Suprapubic skin (tissue), 4 donors: Measurements from ENCODE around the gene TRABD2A. TPM values are rescaled to one million over a fixed set of nuclear protein-coding genes. Genes with fewer than 3 reads are reported as not detected.
A peak's percentile ranks its signal among the peaks of the same experiment; 100 is the strongest.
"Not testable (repeated sequence)": the region's sequence is repeated elsewhere in the genome, so short reads cannot be mapped to it uniquely, and the experiment has no call there.

Source experiments
- DNase-seq, 2 donors: peaks; one replicate each; pipeline ENCODE4 v3.0.0-alpha.2; 2019; ENCODE audit warnings: low spot score in 2 of 2
- H3K27ac ChIP-seq: fragments of 200-600 bp; sonication (generic); one replicate; pipeline ENCODE4 v1.5.1; 2019
- H3K27me3 ChIP-seq: fragments of 200-600 bp; sonication (generic); one replicate; pipeline ENCODE4 v1.5.1; 2019
- H3K36me3 ChIP-seq: fragments of 200-600 bp; sonication (generic); one replicate; pipeline ENCODE4 v1.5.1; 2019
- H3K4me1 ChIP-seq: fragments of 200-600 bp; sonication (generic); one replicate; pipeline ENCODE4 v1.5.1; 2019
- H3K4me3 ChIP-seq: fragments of 200-600 bp; sonication (generic); one replicate; pipeline ENCODE4 v1.5.1; 2019; ENCODE audit warnings: mild to moderate bottlenecking
- H3K9me3 ChIP-seq: fragments of 200-600 bp; sonication (generic); one replicate; pipeline ENCODE4 v1.5.1; 2019
- CTCF ChIP-seq, 2 donors: fragments of 200-600 bp in 1 of 2; fragments of 450-650 bp in 1 of 2; sonication (generic) in 1 of 2; IDR thresholded peaks; one replicate each; pipeline ENCODE4 v1.5.1; 2016 to 2019; ENCODE audit warnings: antibody characterized with exemption in 2 of 2, mild to moderate bottlenecking in 1 of 2, moderate library complexity in 1 of 2
- EP300 ChIP-seq: sonication (generic); formaldehyde crosslinking; IDR thresholded peaks from one replicate; pipeline ENCODE4 v1.6.1; 2017; ENCODE audit warnings: antibody characterized with exemption
- POLR2A ChIP-seq, 2 donors: fragments of 450-650 bp; IDR thresholded peaks; one replicate each; pipeline ENCODE4 v1.6.1; 2017; ENCODE audit warnings: antibody characterized with exemption in 2 of 2, mild to moderate bottlenecking in 2 of 2, moderate library complexity in 2 of 2
- POLR2AphosphoS5 ChIP-seq, 3 donors: sonication (generic); formaldehyde crosslinking; IDR thresholded peaks; one replicate each; pipeline ENCODE4 v1.6.1; 2017; ENCODE audit warnings: antibody characterized with exemption in 3 of 3
- WGBS: methylation state at CpG from one replicate; pipeline ENCODE4 v1.1.5; 2018; 5-methylcytosine and 5-hydroxymethylcytosine counted together
- total RNA-seq, 4 donors: library from RNA; depleted of rRNA; stranded (reverse); fragments of >200 nt; gene quantifications; one replicate each; pipeline ENCODE4 v1.1.0, GENCODE V29; 2016

TRABD2A gene
- total RNA-seq, 4 donors from 2014 or later, result 0.68 to 2.4 (median 1.7) TPM; not detected in 1

GRCh38 chr2:84924173-84925106, 43.6 kb upstream of the TRABD2A start:
- DNase-seq, result peak in 1 of 2 donors; percentile 65

GRCh38 chr2:84923009-84923408, 42.1 kb upstream of the TRABD2A start:
- Histone ChIP-seq H3K27ac (no peak overlapping the region), H3K4me3 (no peak overlapping the region), H3K9me3 (no peaks in the 10 kb centered on the region), H3K27me3 (no peaks in the 10 kb centered on the region), H3K4me1 (peaks cover 42% of the 10 kb centered on the region), H3K36me3 (no peaks in the 10 kb centered on the region)
- no peak for TF ChIP-seq POLR2A (IDR thresholded peaks at IDR 0.05)
- no peak for TF ChIP-seq EP300
- no peak for TF ChIP-seq CTCF (IDR thresholded peaks at IDR 0.05)
- TF ChIP-seq POLR2AphosphoS5 (IDR thresholded peaks at IDR 0.05), result no peak
- DNase-seq, result no peak

More at GRCh38 chr2:84924173-84925106, 43.6 kb upstream of the TRABD2A start:
- H3K27ac ChIP-seq, result peak overlapping the region; percentile 51
- no peaks in the 10 kb centered on the region for H3K27me3 ChIP-seq
- TF ChIP-seq CTCF (IDR thresholded peaks at IDR 0.05), result no peak
- no peak for TF ChIP-seq POLR2A (IDR thresholded peaks at IDR 0.05)
- no peak for TF ChIP-seq POLR2AphosphoS5 (IDR thresholded peaks at IDR 0.05)
- no peak for TF ChIP-seq EP300
- H3K4me3 ChIP-seq, result no peak overlapping the region
- 44% methylated on average over 9 of the region's 9 CpGs for WGBS
- no peaks in the 10 kb centered on the region for H3K9me3 ChIP-seq
- no peaks in the 10 kb centered on the region for H3K36me3 ChIP-seq
- peaks cover 37% of the 10 kb centered on the region for H3K4me1 ChIP-seq

- TF ChIP-seq EP300 (no peak), POLR2A (IDR thresholded peaks at IDR 0.05) (no peak), POLR2AphosphoS5 (IDR thresholded peaks at IDR 0.05) (peak; percentile 42 to 76 (median 59)), CTCF (IDR thresholded peaks at IDR 0.05) (no peak)
- Histone ChIP-seq H3K4me3 (peak overlapping the region; percentile 6), H3K4me1 (peaks cover 18% of the 10 kb centered on the region), H3K36me3 (no peaks in the 10 kb centered on the region), H3K27me3 (no peaks in the 10 kb centered on the region), H3K9me3 (no peaks in the 10 kb centered on the region), H3K27ac (peak overlapping the region; percentile 84)
- DNase-seq, result peak in 1 of 2 donors; percentile 69
- WGBS, result 6% methylated on average over 7 of the region's 7 CpGs
Observed at GRCh38 chr2:84919885-84920580, 39.1 kb upstream of the TRABD2A start.

- no peaks in the 10 kb centered on the region for H3K36me3 ChIP-seq
- WGBS, result 93% methylated on average over 2 of the region's 2 CpGs
- TF ChIP-seq POLR2A (IDR thresholded peaks at IDR 0.05) (no peak), POLR2AphosphoS5 (IDR thresholded peaks at IDR 0.05) (no peak), CTCF (IDR thresholded peaks at IDR 0.05) (no peak), EP300 (no peak)
- H3K4me1 ChIP-seq, result peaks cover 15% of the 10 kb centered on the region
- no peak overlapping the region for H3K4me3 ChIP-seq
- DNase-seq, result no peak
- no peaks in the 10 kb centered on the region for H3K9me3 ChIP-seq
- H3K27ac ChIP-seq, result no peak overlapping the region
- no peaks in the 10 kb centered on the region for H3K27me3 ChIP-seq
Observed at GRCh38 chr2:84918430-84918829, 37.5 kb upstream of the TRABD2A start.

GRCh38 chr2:84917821-84918220, 36.9 kb upstream of the TRABD2A start:
- not testable (repeated sequence) for H3K4me3 ChIP-seq, DNase-seq, H3K9me3 ChIP-seq, H3K27me3 ChIP-seq, H3K36me3 ChIP-seq, H3K27ac ChIP-seq
- WGBS, result 79% methylated on average over 5 of the region's 5 CpGs
- H3K4me1 ChIP-seq, result peaks cover 15% of the 10 kb centered on the region

- DNase-seq, result peak in 1 of 2 donors; percentile 52
- H3K4me3 ChIP-seq, H3K36me3 ChIP-seq, H3K9me3 ChIP-seq, H3K27me3 ChIP-seq, H3K27ac ChIP-seq: not testable (repeated sequence)
- WGBS, result 95% methylated on average over 24 of the region's 24 CpGs
- peaks cover 15% of the 10 kb centered on the region for H3K4me1 ChIP-seq
Observed at GRCh38 chr2:84915675-84916074, 34.8 kb upstream of the TRABD2A start.
